ENCODE results near the gene CHCHD1. TPM values are rescaled to one million over a fixed set of nuclear protein-coding genes. Genes with fewer than 3 reads are reported as not detected.

Gene CHCHD1
- total RNA-seq, 2 donors from 2014 or later, result 37.6 to 49.3 TPM

- Histone ChIP-seq H3K4me1 (ENCODE audit: control insufficient read depth, insufficient read depth, low read length) (no peaks in the 10 kb centered on the region), H3K27me3 (ENCODE audit: control insufficient read depth, insufficient read depth, low read length, poor library complexity, severe bottlenecking) (no peaks in the 10 kb centered on the region), H3K9ac (ENCODE audit: extremely low read depth, low read length, poor library complexity, severe bottlenecking) (no peak overlapping the region), H3K4me3 (ENCODE audit: low read length) (no peak overlapping the region), H3K9me3 (ENCODE audit: control insufficient read depth, low read length) (no peaks in the 10 kb centered on the region), H3K27ac (ENCODE audit: low read depth, low read length) (no peak overlapping the region), H3K36me3 (ENCODE audit: control insufficient read depth, insufficient read depth, low read length) (peaks cover 34% of the 10 kb centered on the region)
- peaks cover under 1% of the 10 kb centered on the region for H3K4me1 Mint-ChIP-seq
- TF ChIP-seq, protein P1, sequence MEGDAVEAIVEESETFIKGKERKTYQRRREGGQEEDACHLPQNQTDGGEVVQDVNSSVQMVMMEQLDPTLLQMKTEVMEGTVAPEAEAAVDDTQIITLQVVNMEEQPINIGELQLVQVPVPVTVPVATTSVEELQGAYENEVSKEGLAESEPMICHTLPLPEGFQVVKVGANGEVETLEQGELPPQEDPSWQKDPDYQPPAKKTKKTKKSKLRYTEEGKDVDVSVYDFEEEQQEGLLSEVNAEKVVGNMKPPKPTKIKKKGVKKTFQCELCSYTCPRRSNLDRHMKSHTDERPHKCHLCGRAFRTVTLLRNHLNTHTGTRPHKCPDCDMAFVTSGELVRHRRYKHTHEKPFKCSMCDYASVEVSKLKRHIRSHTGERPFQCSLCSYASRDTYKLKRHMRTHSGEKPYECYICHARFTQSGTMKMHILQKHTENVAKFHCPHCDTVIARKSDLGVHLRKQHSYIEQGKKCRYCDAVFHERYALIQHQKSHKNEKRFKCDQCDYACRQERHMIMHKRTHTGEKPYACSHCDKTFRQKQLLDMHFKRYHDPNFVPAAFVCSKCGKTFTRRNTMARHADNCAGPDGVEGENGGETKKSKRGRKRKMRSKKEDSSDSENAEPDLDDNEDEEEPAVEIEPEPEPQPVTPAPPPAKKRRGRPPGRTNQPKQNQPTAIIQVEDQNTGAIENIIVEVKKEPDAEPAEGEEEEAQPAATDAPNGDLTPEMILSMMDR (conservative IDR thresholded peaks at IDR 0.05), result no peak
- peaks cover 53% of the 10 kb centered on the region for H3K36me3 Mint-ChIP-seq (ENCODE audit: low read depth)
- H3K27me3 Mint-ChIP-seq (ENCODE audit: insufficient read depth), result no peaks in the 10 kb centered on the region
- no peaks in the 10 kb centered on the region for H3K9me3 Mint-ChIP-seq
- WGBS, 2 experiments (ENCODE audit: insufficient coverage in 1 of 2, insufficient read length in 1 of 2), result 94 to 98% methylated on average over 14 of the region's 14 CpGs
- H3K4me3 Mint-ChIP-seq, result no peak overlapping the region
- no peak overlapping the region for H3K27ac Mint-ChIP-seq
- DNase-seq, result no peak
Measured at GRCh38 chr10:73807471-73807870, 25.6 kb downstream of the CHCHD1 start.

DNA sequence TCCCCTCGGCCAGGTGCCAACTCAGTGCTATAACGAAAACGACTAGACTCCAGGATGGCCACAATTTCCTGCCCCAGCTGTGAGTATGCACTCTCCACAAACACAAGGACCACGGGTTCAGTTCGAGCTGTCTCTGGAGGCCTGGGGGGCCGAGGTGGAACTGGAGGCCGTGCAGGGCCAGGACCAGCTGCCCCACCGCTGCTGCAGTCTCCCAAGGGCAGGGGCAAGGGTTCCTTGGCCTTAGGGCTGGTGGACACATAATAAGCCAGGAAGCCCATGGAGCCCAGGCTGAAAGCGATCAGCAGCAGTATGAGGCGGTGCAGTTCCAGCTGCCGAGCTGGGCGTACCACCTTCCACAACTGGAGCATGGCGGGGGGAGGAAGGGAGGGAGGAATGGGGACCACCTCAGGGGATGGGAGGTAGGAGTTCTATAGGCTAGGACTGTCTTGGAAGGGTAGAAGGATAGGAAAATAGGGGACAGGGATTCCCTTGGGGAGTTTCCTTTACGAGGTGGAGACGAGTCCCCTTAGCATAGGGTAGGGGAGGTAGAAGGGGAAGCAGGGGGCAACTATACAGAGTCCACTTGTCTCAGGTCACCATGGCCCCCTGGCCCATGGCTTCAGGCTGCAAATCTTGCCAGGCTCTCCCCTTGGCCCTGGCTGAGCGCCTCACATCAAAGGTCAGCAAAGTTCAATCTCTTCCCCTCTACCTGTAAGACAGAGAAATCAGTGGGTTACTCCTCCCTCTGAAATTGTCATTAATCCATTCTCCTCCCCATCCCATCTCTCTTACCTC lies 26.4 kb downstream of the CHCHD1 start:
- TF ChIP-seq, protein P1 (conservative IDR thresholded peaks at IDR 0.05), result no peak
- no peak overlapping the region for H3K27ac ChIP-seq (ENCODE audit: low read depth, low read length)
- Mint-ChIP-seq H3K9me3 (no peaks in the 10 kb centered on the region), H3K27me3 (ENCODE audit: insufficient read depth) (no peaks in the 10 kb centered on the region), H3K4me3 (no peak overlapping the region), H3K27ac (no peak overlapping the region), H3K36me3 (ENCODE audit: low read depth) (peaks cover 47% of the 10 kb centered on the region), H3K4me1 (peaks cover 8% of the 10 kb centered on the region)
- peaks cover 27% of the 10 kb centered on the region for H3K36me3 ChIP-seq (ENCODE audit: control insufficient read depth, insufficient read depth, low read length)
- no peak overlapping the region for H3K9ac ChIP-seq (ENCODE audit: extremely low read depth, low read length, poor library complexity, severe bottlenecking)
- 90 to 94% methylated on average over 7 to 16 of the region's 16 CpGs for WGBS, 2 experiments (ENCODE audit: insufficient coverage in 1 of 2, insufficient read length in 1 of 2)
- no peak for DNase-seq
- H3K27me3 ChIP-seq (ENCODE audit: control insufficient read depth, insufficient read depth, low read length, poor library complexity, severe bottlenecking), result no peaks in the 10 kb centered on the region
- no peak overlapping the region for H3K4me3 ChIP-seq (ENCODE audit: low read length)
- H3K4me1 ChIP-seq (ENCODE audit: control insufficient read depth, insufficient read depth, low read length), result no peaks in the 10 kb centered on the region
- no peaks in the 10 kb centered on the region for H3K9me3 ChIP-seq (ENCODE audit: control insufficient read depth, low read length)

- Mint-ChIP-seq H3K9me3 (no peaks in the 10 kb centered on the region), H3K27me3 (ENCODE audit: insufficient read depth) (peaks cover 2% of the 10 kb centered on the region), H3K36me3 (ENCODE audit: low read depth) (peaks cover 42% of the 10 kb centered on the region), H3K4me3 (peak overlapping the region; percentile 68), H3K4me1 (peaks cover 9% of the 10 kb centered on the region), H3K27ac (no peak overlapping the region)
- Histone ChIP-seq H3K4me3 (ENCODE audit: low read length) (no peak overlapping the region), H3K9me3 (ENCODE audit: control insufficient read depth, low read length) (no peaks in the 10 kb centered on the region), H3K27ac (ENCODE audit: low read depth, low read length) (no peak overlapping the region), H3K27me3 (ENCODE audit: control insufficient read depth, insufficient read depth, low read length, poor library complexity, severe bottlenecking) (no peaks in the 10 kb centered on the region), H3K36me3 (ENCODE audit: control insufficient read depth, insufficient read depth, low read length) (peaks cover 27% of the 10 kb centered on the region), H3K9ac (ENCODE audit: extremely low read depth, low read length, poor library complexity, severe bottlenecking) (no peak overlapping the region), H3K4me1 (ENCODE audit: control insufficient read depth, insufficient read depth, low read length) (no peaks in the 10 kb centered on the region)
- TF ChIP-seq, protein P1 (conservative IDR thresholded peaks at IDR 0.05), result no peak
- WGBS, 2 experiments (ENCODE audit: insufficient coverage in 1 of 2, insufficient read length in 1 of 2), result 53 to 68% methylated on average over 3 to 4 of the region's 5 CpGs
- no peak for DNase-seq
Measured at GRCh38 chr10:73809061-73809818, 27.4 kb downstream of the CHCHD1 start.

Data from endodermal cell (in vitro differentiated cells).